ACC112 (cell line): Measurements from ENCODE around the gene HSF2.

Experiments used
- H2AFZ ChIP-seq: fragments of 200-600 bp; sonication (generic); one replicate; pipeline ENCODE4 v1.6.0; 2017; ENCODE audit warnings: antibody characterized with exemption, low read length; ENCODE audit not compliant: unreplicated experiment
- H3K27ac ChIP-seq: fragments of 200-600 bp; sonication (generic); 2 replicates; pipeline ENCODE4 v1.5.1; 2014; ENCODE audit warnings: low read depth, mild to moderate bottlenecking, antibody characterized with exemption, low read length, moderate library complexity
- H3K27me3 ChIP-seq: fragments of 200-600 bp; sonication (generic); 2 replicates; pipeline ENCODE4 v1.6.1; 2014; ENCODE audit warnings: mild to moderate bottlenecking, antibody characterized with exemption, low read length, moderate library complexity, mixed read lengths; ENCODE audit not compliant: insufficient read depth
- H3K36me3 ChIP-seq: fragments of 200-600 bp; sonication (generic); 2 replicates; pipeline ENCODE4 v1.6.1; 2016; ENCODE audit warnings: mild to moderate bottlenecking, antibody characterized with exemption, low read length, moderate library complexity, mixed read lengths; ENCODE audit not compliant: insufficient read depth
- H3K4me1 ChIP-seq: fragments of 200-600 bp; sonication (generic); one replicate; pipeline ENCODE4 v1.6.1; 2016; ENCODE audit warnings: low read length, mixed read lengths; ENCODE audit not compliant: insufficient read depth, unreplicated experiment, control insufficient read depth
- H3K4me3 ChIP-seq: fragments of 200-600 bp; sonication (generic); 2 replicates; pipeline ENCODE4 v1.5.1; 2014; ENCODE audit warnings: mild to moderate bottlenecking, low read depth, low read length
- H3K79me2 ChIP-seq: fragments of 200-600 bp; sonication (generic); one replicate; pipeline ENCODE4 v1.6.0; 2016; ENCODE audit warnings: low read length; ENCODE audit not compliant: control insufficient read depth, unreplicated experiment, insufficient read depth

The HSF2 gene

DNA sequence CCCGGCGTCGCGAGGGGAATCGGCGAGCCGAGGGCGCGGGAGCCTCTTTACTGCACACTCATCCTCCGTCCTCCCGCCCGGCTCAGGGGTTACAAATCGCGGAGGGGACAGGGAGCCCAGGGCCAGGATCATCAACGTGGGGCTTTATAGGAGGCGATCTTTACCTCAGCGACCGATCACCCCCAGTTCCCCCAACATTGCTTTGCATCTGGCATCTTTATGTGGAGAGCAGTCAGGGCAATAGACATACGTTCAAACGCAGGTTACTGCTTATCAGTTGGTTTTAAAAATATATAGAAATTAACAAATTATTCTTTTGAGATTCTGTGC, 634 bp downstream of the HSF2 start:
- peaks cover 49% of the 10 kb centered on the region for H3K79me2 ChIP-seq
- peak overlapping the region; percentile 27; the same call in 1 of the 2 replicates for H3K27ac ChIP-seq
- H3K4me1 ChIP-seq = peaks cover 17% of the 10 kb centered on the region
- H3K36me3 ChIP-seq = no peaks in the 10 kb centered on the region
- H2AFZ ChIP-seq = peak overlapping the region; percentile 99
- H3K27me3 ChIP-seq = no peaks in the 10 kb centered on the region
- H3K4me3 ChIP-seq = peak overlapping the region; percentile 96

DNA sequence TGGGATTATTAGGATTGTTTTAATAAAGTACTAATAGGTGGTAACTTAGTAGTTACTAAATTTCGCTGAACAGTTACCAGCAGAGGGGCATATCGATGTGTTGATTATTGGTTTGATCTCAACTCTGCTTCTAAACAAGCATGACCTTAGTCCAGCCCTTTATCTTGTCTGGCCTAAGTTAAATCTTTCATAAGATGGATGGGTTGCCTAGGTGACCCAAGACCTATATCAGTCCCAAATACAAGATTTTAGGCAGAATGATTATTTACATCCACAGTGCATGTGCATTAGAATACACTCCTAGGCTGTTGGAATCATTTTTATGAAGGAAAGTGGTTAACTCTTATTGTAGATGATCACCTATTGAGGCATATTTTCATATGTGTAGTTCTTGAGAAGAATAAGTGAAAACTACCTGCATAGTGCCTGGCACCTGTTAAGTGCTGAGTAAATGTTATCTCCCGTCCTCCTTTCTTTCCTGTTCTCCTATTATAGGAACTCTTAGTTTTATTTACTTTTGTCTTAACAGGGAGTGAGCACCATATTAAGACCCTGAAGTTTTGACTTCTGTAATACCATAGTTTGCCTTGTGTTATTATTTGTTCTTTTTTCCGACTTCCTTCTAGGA, 1.1 kb downstream of the HSF2 start:
- Histone ChIP-seq H3K27me3 (no peaks in the 10 kb centered on the region), H3K79me2 (peaks cover 50% of the 10 kb centered on the region), H3K27ac (no peak overlapping the region), H3K4me3 (peak overlapping the region; percentile 96), H3K4me1 (peaks cover 17% of the 10 kb centered on the region), H2AFZ (no peak overlapping the region), H3K36me3 (no peaks in the 10 kb centered on the region)

DNA sequence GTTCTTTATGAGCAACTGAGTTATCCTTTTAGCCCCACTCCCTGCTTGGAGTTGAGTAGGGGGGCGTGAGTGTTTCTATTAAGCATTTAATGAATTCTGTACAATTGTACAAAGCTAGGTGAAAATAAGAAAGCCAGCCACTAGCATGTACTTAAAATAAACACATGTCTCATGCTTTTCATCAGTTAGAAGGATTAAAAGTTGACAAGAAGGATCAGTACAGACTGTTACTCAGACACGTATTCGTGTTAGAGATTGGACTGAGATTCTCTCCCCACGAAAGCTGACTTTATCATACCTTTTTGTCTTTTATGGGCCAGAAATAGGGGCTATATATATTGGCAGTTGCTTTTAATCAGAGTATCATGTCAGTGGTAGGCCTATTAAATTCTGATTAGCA, 1.7 kb downstream of the HSF2 start:
- H3K27me3 ChIP-seq = no peaks in the 10 kb centered on the region
- no peak overlapping the region for H3K27ac ChIP-seq
- H3K4me1 ChIP-seq = peaks cover 17% of the 10 kb centered on the region
- no peak overlapping the region for H2AFZ ChIP-seq
- peaks cover 55% of the 10 kb centered on the region for H3K79me2 ChIP-seq
- peak overlapping the region; percentile 96 for H3K4me3 ChIP-seq
- no peaks in the 10 kb centered on the region for H3K36me3 ChIP-seq

DNA sequence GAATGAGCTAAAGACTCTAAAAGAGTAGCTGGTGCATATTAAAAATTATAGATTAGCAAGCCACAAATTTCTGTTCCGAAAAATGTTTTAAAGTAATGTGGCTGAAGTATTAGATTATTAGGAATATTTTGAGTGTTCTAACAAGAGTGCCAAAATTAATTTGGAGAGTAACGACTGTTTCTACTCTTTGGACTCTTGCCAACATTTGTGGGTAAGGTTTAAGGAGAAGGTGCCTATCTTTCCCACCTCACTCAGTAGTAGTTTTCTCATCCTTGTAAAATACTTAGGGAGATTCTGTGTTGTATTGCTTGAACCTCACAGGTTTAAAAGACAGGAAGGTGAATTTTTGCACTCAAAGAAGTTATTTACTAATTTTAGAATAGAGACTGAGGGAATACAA, 5.0 kb downstream of the HSF2 start:
- Histone ChIP-seq H3K4me3 (no peak overlapping the region), H3K27me3 (no peaks in the 10 kb centered on the region), H3K79me2 (peaks cover 81% of the 10 kb centered on the region), H3K36me3 (peaks cover 6% of the 10 kb centered on the region; the same call in 1 of the 2 replicates), H3K4me1 (peaks cover 15% of the 10 kb centered on the region), H3K27ac (no peak overlapping the region), H2AFZ (no peak overlapping the region)

DNA sequence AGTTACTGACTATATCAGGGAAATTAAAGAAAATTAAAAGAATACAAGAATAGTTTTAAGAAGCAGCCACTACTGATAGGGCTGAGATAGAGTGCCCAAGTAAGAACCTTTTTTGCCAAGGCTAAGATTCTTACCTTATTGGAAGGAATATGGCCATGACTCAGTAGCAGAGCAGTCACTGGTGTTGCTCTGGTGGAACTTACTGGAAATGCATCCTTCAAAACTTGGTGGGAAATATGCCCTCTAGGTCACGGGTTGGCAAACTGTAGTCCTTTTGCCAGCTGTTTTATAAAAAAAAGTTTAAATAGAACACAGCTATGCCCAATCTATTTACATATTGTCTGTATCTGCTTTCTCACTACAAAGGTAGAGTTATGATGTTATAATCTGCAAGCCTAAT, 6.0 kb downstream of the HSF2 start:
- Histone ChIP-seq H2AFZ (no peak overlapping the region), H3K4me3 (no peak overlapping the region), H3K27ac (no peak overlapping the region), H3K27me3 (no peaks in the 10 kb centered on the region), H3K4me1 (peaks cover 17% of the 10 kb centered on the region), H3K79me2 (peaks cover 74% of the 10 kb centered on the region), H3K36me3 (peaks cover 6% of the 10 kb centered on the region; the same call in 1 of the 2 replicates)

DNA sequence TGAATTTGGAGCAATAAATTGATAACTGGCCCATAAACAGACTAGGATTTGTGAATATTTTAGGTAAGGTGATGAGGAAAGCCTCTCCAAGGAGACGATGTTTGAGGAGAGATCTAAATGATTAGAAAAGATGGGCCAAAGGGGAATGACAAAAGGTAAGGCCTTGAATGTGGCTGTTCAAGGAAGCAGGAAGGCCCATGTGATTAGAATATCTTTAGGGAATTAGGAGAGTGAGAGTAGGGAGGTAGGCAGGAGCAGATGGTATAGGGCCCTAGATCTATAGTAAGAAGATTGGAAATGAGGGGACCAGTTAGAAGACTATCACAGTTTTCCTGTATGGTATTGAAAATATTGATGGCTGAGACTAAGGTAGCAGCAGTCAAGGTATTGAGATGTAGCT, 6.7 kb downstream of the HSF2 start:
- H3K4me3 ChIP-seq = no peak overlapping the region
- H3K4me1 ChIP-seq = peaks cover 10% of the 10 kb centered on the region
- H3K79me2 ChIP-seq = peaks cover 70% of the 10 kb centered on the region
- H2AFZ ChIP-seq = no peak overlapping the region
- H3K36me3 ChIP-seq = peaks cover 6% of the 10 kb centered on the region; the same call in 1 of the 2 replicates
- no peak overlapping the region for H3K27ac ChIP-seq
- no peaks in the 10 kb centered on the region for H3K27me3 ChIP-seq

DNA sequence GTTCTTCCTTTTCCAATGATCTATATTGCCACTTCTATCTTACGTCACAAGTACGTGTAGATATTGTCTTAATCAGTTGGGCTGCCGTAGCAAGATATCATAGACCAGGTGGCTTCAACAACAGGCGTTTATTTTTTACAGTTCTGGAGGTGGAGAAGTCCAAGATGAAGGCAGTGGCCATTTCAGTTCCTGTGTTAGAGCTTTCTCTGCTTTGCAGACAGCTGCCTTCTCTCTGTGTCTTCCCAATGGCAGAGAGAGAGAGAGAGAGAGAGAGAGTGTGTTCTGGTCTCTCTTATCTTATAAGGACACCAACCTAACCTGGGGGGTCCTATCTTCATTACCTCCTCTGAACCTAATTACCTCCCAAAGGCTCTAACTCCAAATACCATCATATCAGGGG, 8.3 kb downstream of the HSF2 start:
- Histone ChIP-seq H3K36me3 (peaks cover 11% of the 10 kb centered on the region), H3K27ac (no peak overlapping the region), H2AFZ (no peak overlapping the region), H3K27me3 (no peaks in the 10 kb centered on the region), H3K4me3 (no peak overlapping the region), H3K79me2 (peaks cover 64% of the 10 kb centered on the region), H3K4me1 (peaks cover 7% of the 10 kb centered on the region)

DNA sequence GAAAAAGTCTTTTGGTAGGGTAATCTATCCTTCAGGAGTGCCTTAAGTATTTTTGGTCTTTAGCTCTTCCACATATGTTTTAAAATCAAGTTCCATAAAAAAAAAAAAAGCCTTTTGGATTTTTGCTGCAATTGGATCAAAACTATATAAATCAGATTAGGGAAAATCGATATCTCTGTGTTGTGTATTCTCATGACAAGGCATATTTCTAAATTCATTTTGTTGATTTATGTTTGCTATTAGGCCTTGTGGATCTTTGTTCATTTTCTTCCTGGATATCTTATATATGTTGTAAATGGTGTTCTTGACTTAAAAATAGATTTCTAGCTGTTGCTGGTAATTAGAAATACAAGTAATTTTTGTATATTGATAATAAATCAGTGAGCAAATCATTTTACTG, 8.8 kb downstream of the HSF2 start:
- H3K4me1 ChIP-seq = peaks cover 7% of the 10 kb centered on the region
- H2AFZ ChIP-seq = no peak overlapping the region
- H3K27me3 ChIP-seq = no peaks in the 10 kb centered on the region
- no peak overlapping the region for H3K27ac ChIP-seq
- H3K4me3 ChIP-seq = no peak overlapping the region
- H3K36me3 ChIP-seq = peaks cover 11% of the 10 kb centered on the region
- peaks cover 62% of the 10 kb centered on the region for H3K79me2 ChIP-seq

DNA sequence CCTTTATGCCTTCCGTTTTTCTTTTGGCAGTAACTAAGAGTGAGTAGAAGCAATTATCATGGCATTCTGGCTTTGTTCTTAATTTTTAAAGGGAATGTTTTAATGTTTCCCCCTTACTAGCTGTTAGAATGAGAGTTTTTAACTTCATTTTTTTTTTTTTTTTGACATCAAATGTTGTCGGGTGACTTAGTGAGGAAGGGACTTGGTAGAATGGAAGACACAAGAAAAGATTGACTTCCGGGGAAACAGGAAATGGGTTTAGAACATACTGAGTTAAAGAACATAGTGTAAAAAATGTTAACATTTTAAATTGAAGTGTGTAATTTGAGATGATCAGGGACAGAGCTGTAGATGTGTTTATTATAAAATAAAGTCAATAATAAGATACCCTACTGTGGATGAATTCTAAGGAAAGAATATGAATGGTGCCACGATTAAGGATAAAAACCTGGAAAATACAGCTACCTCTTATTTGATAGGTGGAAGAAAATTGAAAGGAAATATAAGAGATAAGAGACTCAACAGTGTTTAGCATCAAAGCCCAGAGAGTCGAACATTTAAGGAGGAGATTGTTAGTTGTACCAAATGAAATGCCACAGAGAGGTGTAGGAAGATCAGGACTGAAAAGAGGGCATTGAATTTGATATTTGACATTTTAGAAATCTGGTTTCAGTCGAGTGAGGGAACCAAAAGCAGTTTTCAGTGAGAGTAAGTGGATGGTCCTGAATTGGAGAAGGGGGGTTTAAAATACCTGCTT, 9.4 kb downstream of the HSF2 start:
- peaks cover 57% of the 10 kb centered on the region for H3K79me2 ChIP-seq
- H3K36me3 ChIP-seq = peaks cover 11% of the 10 kb centered on the region
- peak overlapping the region; percentile 15 for H2AFZ ChIP-seq
- H3K4me3 ChIP-seq = no peak overlapping the region
- H3K27me3 ChIP-seq = no peaks in the 10 kb centered on the region
- no peak overlapping the region for H3K27ac ChIP-seq
- peaks cover 7% of the 10 kb centered on the region for H3K4me1 ChIP-seq

DNA sequence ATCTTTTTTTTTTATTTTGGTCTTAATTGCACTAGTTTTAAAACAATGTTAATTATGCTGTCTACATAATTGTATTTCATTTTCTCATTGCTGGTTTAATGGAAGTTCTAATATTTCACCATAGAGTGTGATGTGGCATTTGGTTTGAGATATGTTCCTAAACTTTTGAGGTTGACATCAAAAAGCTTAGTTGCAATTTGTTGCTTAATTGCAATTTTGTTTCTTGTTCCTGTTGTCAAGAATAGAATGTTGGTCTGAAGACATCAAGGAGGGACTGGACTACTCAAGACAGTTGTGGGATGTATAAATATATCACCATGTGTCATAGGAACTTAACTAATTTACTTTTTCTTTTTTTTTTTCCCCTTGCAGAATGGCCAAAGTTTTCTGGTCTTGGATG, 12.5 kb downstream of the HSF2 start:
- H3K27me3 ChIP-seq = no peaks in the 10 kb centered on the region
- H3K27ac ChIP-seq = no peak overlapping the region
- no peak overlapping the region for H2AFZ ChIP-seq
- no peak overlapping the region for H3K4me3 ChIP-seq
- H3K36me3 ChIP-seq = peaks cover 7% of the 10 kb centered on the region
- peaks cover 7% of the 10 kb centered on the region for H3K4me1 ChIP-seq
- H3K79me2 ChIP-seq = peaks cover 31% of the 10 kb centered on the region

DNA sequence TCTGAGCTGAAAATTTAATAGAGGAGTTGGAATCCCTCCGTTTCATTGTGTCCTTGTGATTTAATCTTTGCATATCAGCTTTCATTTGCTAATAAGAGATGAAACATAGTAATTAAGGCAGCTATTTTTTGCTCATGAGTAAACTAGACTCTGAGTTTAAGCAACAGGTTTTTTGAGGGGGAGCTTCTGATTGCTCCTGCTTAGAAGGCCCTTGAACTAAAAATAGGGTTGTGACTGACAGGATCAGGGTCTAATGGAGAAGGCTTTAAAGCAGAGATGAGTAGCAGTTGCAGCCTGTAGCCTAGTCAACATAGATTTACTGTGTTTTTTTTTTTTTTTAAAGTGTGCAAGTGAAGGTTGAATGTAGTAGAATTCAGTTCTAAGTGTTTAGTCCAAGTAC, 17.4 kb downstream of the HSF2 start:
- Histone ChIP-seq H3K27me3 (no peaks in the 10 kb centered on the region), H3K4me1 (no peaks in the 10 kb centered on the region), H3K27ac (no peak overlapping the region), H3K36me3 (peaks cover 9% of the 10 kb centered on the region; the same call in 1 of the 2 replicates), H2AFZ (no peak overlapping the region), H3K79me2 (peaks cover 3% of the 10 kb centered on the region), H3K4me3 (no peak overlapping the region)
